Sigmoid colon (tissue), 3 donors: ENCODE results near the gene MIAT.

ENCODE experiments used
- CTCF ChIP-seq, 4 experiments: fragments of 450-650 bp in 3 of 4; fragments of 200-600 bp in 1 of 4; IDR thresholded peaks; one replicate each; pipeline ENCODE4 v1.5.1; 2016 to 2019; ENCODE audit warnings: antibody characterized with exemption in 4 of 4, mild to moderate bottlenecking in 3 of 4, moderate library complexity in 2 of 4
- POLR2A ChIP-seq, 2 donors: fragments of 450-650 bp; IDR thresholded peaks; one replicate each; pipeline ENCODE4 v1.6.1; 2016; ENCODE audit warnings: antibody characterized with exemption in 2 of 2, mild to moderate bottlenecking in 2 of 2, moderate library complexity in 2 of 2

GRCh38 chr22:26700462-26700861, 43.1 kb downstream of the MIAT start:
- no peak for TF ChIP-seq POLR2A (IDR thresholded peaks at IDR 0.05)
- no peak for TF ChIP-seq CTCF (IDR thresholded peaks at IDR 0.05)
